HG02610 (cell line): Measurements from ENCODE around the gene INTS3.

Source experiments
- ATAC-seq: cut with Tn5 transposase; IDR thresholded peaks from one replicate; pipeline ENCODE4 v1.9.1; 2021; ENCODE audit warnings: mild to moderate bottlenecking, moderate library complexity; ENCODE audit not compliant: unreplicated experiment

INTS3 gene

DNA sequence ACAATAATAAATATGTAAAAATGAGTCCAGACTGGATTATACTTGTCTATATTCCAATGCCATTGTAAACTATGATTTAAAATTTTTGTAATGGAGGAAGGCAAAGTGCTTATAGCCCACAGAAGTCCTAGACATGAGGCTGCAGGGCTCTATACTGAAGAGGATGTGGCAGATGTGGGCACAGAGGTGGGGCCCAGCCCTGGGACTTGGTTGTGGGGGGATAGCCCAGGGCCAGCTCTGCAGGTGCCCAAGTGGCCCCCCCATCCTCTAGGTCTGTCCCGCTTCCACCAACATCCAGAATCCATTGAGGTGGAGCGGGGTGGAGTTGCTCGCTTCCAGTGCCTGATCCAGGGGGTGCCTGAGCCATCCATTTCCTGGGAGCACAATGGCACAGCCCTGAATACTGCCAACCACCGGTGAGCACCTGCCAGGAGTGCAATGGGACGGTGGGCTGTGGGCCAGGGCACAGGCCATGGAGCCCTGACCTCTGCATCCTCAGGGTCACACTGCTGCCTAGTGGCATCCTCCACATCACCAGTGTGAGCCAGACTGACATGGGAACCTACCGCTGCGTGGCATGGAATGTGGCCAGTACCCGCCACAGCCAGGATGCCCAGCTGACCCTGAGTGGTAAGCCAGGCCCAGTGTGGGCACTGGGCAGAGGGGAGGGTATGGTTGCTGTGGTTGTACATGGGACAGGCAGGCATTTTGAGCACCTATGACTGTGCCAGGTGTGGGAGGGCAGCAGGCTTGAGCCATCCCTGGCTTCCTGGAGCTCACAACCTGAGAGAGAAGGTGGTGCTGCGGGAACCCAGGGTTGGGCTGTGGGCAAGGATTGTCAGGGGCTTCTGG, 68.3 kb downstream of the INTS3 start:
- no peak for ATAC-seq

DNA sequence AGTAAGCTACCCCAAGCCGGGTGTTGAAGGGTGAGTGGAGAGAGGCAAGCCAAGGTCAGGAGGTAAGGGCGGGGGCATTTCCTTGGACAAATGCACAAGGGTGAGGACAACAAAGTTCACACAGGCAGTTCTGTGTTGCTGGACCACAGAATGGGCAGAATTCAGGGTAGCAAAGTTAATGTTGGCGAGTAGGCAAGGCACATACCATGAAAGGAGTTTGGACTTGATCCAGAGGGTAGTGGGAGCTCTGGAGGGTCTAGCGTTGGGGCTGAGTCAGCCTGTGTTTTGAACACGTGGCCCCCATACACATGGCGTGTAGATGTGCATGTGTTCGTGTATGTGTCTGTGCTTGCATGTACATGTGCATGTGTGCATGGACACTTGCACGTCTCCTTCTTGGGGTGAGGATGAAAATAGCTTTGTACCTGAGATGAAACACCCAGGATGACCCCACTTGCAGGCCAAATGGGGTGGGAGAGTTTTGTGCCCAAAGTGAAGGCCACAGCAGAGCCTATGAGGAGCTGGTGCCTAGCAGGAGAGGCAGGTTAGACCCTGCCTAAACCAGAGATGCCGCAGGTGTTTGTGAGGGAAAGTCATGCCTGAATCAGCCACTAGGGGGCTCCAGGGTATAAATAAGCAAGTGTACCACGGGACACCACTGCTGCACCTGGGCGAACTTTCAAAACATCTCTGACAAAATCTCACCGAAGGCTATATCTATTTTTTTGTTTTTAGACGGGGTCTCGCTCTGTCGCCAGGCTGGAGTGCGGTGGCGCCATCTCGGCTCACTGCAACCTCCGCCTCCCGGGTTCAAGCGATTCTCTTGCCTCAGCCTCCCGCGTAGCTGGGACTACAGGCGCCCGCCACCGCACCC, 69.2 kb downstream of the INTS3 start:
- ATAC-seq = no peak

GRCh38 chr1:153798468-153798780, 70.6 kb downstream of the INTS3 start:
- no peak for ATAC-seq

DNA sequence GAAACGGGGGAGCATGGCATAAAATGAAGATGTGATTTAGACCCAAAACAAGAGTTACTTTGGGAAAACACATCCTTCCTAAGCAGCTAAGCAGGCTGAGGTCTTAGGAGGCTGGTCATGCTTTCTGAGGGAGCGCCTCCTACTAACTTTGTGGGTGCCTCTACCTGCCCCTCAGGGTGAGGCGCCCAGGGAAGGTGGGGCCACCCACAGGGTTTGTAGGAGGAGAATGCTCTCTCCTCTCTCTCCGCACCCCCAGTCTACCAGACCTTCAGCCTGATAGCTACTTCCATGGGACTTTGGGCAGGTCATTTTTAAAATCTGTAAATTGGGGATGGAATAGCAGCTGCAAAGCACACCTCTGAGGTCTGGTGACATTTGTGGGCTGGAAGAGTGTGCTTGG, 71.2 kb downstream of the INTS3 start:
- no peak for ATAC-seq

DNA sequence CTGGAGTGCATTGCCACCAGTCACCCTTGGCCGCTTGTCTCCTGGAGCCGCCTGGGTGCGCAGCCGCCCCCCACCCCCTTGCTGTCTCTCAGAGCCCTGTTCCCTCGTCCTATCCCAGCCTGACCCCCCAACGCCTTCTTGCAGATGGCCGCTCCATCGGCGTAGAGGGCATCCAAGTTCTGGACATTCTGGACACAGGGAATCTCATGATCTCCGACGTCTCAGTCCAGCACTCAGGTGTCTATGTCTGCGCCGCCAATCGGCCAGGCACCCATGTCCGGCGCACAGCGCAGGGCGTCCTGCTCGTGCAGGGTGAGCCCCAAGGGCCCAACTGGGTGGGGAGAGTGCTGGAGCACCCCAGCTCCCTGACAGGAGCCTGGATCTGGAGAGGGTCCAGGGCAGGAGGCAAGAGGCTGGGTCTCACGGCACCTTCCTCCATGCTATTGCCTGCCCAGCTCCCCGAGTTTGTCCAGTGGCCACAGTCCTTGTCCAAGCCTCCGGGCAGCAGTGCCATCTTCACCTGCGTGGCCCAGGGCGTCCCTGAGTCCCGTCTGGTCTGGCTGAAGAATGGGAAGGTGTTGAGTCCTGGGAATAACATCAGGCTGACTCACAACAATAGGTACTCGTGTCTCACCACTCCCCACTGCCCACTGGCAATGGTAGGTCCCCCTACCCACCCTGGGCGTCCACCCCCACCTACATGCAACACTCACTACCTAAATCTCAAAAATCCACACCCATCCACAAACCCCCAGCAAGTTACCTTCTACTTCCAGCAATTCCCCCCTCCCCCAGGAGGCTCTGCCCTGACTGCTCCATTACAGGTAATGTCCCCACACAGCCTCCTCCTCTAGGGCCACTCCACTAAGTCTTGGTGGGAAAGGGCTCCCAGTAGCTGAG, 72.0 kb downstream of the INTS3 start:
- no peak for ATAC-seq

- no peak for ATAC-seq
Observed at GRCh38 chr1:153800516-153800915, 72.7 kb downstream of the INTS3 start.

DNA sequence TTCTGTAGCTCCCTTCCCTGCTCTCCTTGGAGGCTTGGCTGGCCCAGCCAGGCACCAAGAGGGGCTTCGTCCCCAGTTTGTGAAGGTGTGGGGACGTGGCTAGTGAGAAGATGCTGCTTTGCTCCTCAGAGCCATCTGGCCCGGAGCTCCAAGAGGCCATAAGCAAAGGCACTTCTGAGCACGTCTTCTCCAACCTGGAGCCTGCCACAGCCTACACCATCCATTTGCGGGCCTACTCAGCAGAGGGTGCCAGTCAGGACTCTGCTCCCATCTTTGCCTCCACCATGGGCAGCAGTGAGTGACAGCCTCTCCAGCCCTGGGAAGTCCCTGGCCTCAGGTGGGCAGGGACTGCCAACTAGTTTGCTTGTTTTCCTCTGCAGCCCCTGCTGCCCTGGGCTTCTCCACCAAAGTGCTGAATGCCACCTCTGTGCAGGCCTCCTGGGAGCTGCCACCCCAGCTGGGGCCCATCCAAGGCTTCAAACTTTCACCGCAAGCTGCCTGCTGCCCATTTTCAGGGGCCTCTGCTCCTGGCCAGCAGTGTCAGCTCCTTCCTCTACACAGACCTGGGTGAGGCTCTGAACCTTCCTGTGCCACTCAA, 73.3 kb downstream of the INTS3 start:
- ATAC-seq = no peak

- ATAC-seq = no peak
Observed at GRCh38 chr1:153801786-153802697, 74.2 kb downstream of the INTS3 start.

- no peak for ATAC-seq
Observed at GRCh38 chr1:153803470-153804056, 75.7 kb downstream of the INTS3 start.

DNA sequence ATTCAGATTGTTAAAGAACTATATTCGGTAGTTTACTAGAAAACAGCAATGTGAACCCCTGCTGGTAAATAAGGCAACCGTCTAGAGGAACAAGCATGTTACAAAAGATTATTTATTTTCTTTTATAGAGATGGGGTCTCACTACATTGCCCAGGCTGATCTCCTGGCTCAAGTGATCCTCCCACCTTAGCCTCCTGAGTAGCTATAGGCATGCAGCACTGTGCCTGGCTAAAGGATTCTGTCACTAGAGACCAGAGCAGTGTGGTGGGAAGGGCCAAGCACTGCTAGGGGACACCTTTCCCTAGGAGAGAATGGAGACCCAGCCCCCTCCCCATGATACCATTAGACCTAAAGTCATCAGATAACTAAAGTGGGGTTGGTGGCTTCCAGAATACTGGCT, 76.3 kb downstream of the INTS3 start:
- no peak for ATAC-seq

DNA sequence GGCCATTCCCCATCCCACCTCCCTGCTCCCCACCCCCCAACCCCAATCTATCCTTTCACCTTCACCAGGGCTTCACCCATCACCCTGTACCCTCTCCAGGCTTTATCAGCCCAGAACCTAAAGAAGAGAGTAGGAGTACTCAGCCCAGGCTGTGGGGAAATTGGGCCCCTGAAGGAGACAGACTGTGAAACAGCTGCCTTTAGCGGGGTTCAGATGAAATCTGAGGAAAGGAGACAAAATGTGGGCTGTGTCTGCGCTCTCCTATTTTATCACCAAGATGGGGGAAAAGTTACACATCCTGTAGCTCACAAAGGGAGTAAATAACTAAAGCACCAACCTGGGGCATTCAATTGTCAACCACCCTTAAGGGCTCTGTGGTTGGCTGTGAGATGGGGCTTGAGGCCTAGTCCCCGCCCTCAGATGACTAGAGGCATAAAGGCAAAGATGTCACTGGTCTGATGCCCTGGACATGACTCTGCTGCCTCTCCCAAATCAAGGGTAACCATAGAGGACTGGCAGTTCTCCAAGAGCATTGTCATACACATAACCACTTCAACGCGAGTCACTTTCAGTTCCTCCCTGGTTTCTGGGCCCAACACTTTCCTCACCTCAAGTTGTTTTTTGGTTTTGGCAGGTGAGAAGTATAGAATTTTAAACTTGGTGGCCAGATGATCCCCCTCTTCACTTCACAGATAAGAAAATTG, 77.3 kb downstream of the INTS3 start:
- ATAC-seq = peak; percentile 91

DNA sequence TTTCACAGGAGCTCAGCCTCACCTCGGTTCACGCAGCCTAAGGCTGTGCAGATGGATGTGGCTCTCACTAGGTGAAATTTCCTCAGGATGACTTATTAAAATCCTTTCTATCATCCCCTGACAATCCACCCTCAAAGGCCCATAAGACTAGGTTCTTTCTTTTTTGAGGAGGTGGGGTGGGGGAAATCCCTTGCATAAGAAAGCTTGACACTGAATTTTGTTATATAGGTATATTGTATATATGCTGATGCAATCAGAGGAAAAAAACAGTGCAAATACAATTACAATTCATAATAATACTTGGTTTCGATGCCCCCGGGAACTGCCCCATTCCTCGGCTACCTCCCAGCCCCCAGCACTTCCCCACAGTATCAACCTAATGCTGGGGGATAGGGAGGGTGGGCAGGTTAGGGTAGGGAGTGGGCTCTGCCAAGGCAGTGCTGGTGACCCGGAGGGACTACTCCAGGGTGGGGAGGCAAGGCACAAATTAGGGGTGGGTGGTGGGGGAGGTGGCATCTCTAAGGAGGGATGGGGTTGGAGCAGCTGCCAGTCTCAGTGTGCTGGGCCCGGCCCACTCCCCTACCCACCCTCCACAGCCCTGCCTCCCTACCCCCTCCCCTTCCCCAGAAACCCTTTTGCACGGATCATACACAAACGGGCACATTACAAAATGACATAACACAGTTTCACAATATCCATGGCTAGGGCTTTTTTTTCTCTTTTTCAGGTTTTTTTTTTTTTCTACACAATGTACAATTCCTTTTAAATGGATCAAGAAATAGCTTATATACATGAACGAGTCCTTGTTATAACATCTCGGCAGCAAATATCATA, 78.3 kb downstream of the INTS3 start:
- ATAC-seq = peak; percentile 3

DNA sequence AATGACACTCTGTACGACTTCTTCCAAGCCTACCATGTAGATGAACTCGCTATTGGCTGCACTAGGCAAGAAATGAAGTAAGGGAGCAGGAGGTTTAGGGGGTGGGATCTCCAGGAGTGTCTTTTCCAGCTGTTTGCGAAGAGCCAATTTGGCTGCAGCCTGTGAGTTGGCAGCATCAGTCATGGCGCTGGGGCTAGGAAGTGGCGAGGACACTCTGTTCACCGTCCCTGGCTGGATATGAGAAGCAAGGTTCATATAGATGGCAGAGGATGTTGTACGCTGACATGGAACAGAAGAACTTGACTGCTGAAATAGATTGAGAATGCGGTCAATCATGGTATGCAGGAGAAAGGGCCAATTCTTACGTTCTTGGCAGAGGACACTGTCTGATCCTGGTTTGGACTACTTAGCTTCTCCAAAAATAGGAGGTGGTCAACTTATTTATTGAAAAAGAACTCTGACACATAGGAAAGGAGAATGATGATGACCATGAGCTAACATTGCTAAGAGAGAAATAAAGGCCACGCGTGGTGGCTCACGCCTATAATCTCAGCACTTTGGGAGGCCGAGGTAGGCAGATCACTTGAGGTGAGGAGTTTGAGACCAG, 88.5 kb downstream of the INTS3 start:
- ATAC-seq = no peak

DNA sequence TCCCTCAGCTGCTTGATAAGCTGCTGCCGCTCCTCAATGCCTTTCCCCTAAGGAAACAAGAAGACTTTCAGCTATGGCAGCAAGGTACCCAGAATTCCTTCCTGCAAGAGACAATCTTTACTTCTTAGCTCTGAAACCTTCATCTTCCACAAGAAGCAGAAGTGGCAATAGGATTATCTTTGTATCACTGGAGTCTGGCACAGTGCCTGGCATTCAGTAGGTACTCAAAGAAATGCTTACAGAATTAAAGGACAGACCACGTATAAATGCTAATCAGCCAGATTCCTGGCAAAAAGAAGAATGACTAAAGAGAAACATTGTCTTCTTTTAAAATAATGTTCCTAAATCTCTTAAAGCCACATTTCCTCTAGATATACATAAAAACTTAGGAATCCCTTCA, 91.0 kb downstream of the INTS3 start:
- ATAC-seq = no peak
